NCI-H2107 treated with DMSO at 0.1 percent for 48 hours (cell line): ENCODE results near the gene NVL.
A peak's percentile ranks its signal among the peaks of the same experiment; 100 is the strongest.
"Not testable (repeated sequence)": the region's sequence is repeated elsewhere in the genome, so short reads cannot be mapped to it uniquely, and the experiment has no call there.

Source experiments
- DNase-seq: peaks from one replicate; lab custom pipeline; 2025; ENCODE audit not compliant: unreplicated experiment; lab: John Stamatoyannopoulos, UW

The NVL gene

DNA sequence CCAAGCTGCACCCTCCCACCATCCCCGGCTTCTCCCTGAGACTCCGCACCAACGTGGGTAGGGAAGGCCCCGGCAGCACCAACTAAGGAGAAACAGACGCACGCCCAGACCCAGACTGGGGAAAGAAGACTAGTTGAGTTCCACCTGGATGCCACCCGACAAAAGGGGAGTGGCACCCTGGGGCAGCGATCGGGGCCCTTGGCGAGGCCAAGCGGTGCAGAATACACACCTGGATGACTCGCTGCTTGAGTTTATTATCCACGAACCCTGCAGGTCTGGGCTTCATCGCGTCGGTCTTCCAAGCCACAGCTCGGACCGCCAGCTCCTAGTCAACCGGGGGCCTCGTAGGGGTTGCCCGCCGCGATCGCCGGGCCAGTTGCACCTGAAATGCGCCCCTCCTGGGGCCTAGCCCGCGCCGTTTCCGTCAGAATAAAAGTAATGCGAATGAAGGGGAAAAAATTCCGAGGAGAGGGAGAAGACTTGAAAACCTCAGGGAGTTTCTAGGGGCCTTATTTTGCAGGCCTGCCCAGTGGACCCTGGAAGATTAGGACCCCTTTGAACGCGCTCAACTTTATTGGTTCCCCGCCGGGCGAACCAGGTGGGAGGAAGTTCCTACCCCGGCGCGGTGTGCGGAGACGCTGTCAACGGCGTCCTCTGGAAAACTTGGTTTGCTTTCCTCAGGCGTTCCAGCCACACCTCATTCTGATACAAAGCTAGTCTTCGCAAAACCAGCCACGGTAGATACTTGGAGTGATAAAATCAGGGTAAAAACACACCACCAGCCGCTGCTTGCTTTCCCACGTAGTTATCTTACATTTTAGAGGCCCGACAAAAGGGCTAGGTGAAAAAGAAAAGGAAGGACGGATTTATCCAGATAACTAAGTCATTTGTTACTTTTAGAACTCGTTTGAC lies at the start of gene NVL:
TSS of gene NVL (minus strand) at position 331 of the 912 bp plus-strand sequence. CDS start at position 286, 45 bp downstream.
- peak; percentile 81 for DNase-seq

DNA sequence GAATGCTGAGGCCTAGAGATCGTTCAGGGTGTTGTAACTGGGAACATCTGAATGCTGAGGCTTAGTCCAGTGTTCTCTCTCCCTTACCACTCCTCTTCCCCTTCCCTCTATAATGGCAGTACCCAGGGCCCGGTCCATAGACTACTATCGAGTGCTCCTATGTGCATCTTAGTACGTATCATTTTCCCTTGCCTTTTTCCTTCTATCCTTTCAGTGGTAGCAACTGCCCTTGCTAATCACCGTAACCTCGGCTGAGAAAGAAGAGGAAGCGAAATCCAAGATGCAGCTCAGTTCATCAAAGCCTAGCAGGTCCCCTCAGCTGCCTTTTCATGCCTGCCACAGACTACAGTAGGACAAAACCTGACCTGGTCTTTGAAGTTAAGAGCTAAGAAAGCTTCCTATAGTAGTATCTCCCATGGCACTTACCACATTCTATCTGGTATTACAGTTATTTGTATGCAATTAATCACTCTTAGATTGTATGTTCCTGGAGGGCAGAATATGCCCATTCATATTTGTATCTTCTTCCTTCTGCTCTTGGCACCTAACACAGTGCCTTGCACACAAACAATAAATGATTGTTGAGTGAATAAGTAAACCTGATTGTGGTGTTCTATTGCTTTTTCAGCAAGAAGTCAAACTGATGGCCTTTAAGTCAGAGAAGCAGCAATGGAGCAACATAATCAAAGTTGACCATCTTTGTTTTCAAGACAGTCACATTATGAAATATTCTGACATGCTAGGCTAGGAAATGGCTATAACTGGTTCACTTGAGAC lies 49.1 kb upstream of the NVL start:
- DNase-seq: no peak

DNA sequence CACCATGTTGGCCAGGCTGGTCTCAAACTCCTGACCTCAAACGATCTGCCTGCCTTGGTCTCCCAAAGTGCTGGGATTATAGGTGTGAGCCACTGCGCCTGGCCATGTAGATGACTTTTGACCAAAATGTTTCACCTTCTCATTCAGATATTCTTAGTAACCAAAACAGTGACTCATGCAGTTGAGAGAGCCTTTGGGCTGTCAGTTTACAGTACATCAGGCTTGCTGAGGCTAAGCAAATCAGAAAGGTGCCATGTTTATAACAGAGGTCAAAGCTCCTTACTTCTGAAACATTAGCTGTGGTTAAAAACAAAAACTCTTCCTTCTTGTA lies 47.7 kb upstream of the NVL start:
- no peak for DNase-seq

DNA sequence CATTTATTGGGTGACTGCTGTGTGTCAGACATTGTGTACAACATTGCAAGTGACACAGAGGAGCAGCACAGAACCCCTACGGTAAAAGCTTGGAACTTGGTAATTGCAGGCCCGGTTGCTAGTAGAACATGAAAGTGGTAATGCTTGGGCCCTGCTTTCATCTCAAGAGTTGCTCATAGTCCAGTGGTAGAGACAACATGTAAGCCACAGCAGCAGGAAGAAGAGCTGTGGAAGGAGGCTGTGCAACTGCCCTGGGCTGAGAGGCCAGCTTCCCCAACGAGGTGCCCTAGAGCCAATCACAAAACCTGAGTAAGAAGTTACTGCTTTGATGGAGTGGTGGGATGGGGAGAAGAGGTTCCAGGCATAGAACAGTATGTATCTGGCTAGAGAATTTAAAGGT lies 45.1 kb upstream of the NVL start:
- DNase-seq: no peak

DNA sequence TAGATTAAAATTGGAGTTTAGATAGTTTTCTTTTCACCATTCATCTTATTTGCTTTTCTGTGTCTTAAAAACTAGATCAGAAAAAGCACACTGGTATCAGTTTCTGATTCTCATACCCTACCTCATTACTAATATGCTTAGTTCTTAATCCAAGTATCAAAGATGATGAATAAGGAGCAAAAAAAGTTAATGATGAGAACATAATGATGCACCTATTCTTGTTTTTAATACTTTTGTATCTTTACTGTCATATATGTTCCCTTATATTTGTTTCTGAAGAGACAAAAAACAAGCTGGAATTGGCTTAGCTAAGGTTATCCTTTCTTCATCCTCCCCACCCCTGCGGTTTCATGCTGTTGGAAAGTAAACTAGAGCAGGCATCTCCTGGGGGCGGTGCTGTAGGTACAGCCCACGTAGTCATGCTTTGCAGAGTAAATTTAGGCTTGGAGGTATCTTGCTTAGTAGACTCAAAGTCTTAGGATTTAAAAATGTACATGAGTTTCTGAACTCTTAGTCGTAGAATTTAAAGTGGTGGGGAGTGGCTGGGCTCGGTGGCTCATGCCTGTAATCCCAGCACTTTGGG lies 43.1 kb upstream of the NVL start:
- DNase-seq: no peak

DNA sequence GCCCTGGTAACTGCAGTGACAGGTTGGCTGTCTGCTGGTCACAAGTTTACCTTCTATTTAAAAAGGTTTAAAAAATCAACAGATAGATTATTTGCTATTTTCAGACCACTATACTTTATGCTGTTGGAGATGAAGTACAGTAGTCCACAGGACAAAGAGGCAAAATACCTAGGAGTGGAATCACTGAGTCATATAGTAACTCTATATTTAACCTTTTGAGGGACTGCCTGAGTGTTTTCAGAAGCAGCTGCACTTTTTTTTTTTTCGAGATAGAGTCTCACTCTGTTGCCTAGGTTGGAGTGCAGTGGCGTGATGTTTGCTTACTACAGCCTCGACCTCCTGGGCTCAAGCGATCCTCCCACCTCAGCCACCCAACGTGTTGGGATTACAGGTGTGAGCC lies 38.4 kb upstream of the NVL start:
- no peak for DNase-seq

DNA sequence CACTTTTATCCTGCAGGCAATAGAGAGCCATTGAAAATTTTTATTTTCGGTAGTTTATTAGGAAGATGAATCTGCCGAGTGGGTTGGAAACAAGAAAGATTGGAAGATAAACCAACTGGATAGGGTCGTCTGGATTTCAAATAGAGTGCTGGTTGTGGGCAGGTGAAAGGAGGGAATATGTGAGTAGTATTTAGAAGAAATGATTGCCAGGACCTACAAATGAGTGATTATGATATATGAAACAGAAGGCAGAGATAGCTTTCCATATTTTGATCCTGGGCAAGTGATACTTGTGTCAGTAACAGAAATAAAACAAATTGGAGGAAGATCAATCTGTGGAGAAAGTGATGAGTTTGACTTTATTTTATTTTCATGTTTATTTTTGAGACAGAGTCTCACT lies 29.2 kb upstream of the NVL start:
- no peak for DNase-seq

DNA sequence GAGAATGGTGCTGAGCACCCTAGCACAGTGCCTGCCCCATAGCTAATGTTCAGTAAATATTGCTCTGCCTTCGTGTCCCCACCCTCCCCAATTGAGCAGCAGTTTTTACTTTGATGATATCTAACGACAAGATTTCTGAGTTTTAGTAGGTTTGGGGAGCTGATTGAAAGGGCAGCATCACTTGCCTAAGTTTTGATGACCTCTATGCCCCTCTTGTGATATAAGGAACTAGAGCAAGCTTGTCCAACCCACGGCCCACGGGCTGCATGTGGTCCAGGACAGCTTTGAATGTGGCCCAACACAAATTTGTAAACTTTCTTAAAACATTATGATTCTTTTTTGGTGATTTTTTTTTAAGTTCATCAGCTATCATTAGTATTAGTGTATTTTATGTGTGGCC lies 28.3 kb upstream of the NVL start:
- no peak for DNase-seq

DNA sequence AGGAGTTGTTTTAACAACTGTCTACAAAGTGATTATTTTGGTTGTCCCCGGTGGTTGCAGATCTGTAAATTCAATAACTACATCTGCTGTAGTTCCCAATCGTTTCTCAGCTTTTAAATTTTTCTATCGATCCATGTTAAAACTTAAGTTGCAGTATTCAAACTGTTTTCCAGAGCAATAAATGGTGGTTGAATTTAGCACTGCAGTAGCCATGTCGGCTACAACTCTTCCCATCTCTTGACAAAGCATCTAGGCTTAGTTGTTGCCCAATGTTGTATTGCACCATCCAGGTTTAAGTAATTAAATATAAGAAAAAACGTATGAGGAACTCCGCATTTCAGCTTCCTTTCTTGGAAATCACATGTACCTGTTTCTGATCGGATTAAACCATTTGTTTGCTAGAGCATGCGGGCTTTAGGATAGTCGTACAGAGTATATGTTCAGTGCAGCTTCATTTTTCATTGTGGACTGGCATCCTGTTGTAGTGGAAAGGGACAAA lies 27.7 kb upstream of the NVL start:
- no peak for DNase-seq

DNA sequence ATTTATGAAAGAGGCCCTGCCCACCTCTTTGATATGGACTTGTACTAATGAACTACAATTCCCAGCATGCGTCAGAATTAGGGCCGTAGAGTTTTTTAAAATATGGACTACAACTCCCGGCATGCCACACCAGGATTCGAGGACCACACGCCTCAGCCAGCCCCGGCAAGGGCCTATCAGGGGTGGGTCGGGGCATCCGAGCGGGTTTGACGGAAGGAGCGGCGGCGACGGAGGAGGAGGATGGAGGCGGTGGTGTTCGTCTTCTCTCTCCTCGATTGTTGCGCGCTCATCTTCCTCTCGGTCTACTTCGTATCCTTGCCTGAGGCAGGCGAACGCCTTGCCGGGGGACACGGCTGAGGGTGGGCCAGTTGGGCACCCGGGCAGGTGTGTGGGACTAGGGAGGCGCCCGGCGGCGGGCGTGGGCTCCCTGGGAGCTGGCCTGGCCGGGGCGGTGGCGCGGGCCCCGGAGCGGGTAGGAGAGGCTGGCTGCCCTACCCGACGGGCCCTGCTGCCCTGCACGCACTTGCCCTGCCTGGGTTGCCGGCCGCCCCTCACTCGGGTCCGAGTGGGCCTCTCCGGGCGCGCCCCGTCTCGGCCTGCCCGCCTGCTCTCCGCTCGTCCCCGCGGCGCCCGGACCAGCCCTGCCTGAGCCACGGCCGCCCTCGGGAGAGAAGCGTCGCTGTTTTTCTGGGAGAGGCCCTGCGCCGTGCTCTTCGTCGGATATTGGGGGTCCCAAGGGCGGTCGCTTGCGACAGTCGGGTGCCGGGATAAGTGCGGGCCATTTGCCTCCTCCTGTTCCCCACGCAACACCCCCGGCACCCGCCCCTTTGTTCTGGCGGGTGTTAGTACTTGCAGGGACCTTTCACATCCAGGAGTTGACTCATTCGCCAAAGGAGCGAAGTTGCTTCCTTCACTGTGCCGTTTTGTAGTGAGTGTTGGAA lies 27.0 kb upstream of the NVL start, which contains the start of gene CNIH4:
TSS of gene CNIH4 (plus strand) at position 195 of the 941 bp plus-strand sequence. CDS start at position 241, 46 bp downstream.
- peak; percentile 89 for DNase-seq

DNA sequence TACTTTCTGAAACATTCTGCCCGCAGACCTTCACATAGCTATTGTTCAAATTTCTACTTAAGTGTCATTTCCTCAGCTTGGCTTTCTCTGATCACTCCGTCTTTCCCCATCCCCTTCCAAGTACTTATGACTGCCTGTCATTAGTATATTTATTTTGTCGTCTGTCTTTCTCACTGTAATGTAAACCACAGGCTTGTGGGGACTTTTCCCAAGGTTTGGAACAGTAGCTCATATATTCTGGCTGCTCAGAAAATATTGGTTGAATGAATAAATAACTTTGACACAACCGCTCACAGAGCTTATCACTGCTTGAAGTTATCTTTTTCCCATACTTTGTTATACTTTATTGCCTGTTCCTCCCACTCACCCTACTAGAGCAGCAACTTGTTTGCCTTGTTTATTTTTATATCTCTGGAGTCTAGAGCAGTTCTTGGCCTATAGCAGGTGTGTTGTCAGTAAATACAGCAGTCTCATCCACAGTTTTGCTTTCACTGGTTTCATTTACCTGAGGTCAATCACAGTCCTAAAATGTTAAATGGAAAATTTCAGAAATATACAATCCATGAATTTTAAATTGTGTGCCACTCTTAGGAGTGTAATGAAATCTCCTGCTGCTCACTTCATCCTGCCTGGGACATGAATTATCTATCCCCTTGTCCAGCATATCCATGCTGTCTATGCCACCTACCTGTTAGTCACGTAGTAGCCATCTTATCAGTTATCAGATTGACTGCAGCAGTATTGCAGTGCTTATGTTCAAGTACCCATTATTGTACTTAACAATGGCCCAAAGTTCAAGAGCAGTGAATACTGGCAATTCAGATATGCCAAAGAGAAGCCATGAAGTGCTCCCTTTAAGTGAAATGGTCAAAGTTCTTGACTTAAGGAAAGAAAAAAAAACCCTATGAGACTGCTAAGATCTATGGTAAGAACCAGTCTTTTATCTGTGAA lies 24.3 kb upstream of the NVL start:
- no peak for DNase-seq

DNA sequence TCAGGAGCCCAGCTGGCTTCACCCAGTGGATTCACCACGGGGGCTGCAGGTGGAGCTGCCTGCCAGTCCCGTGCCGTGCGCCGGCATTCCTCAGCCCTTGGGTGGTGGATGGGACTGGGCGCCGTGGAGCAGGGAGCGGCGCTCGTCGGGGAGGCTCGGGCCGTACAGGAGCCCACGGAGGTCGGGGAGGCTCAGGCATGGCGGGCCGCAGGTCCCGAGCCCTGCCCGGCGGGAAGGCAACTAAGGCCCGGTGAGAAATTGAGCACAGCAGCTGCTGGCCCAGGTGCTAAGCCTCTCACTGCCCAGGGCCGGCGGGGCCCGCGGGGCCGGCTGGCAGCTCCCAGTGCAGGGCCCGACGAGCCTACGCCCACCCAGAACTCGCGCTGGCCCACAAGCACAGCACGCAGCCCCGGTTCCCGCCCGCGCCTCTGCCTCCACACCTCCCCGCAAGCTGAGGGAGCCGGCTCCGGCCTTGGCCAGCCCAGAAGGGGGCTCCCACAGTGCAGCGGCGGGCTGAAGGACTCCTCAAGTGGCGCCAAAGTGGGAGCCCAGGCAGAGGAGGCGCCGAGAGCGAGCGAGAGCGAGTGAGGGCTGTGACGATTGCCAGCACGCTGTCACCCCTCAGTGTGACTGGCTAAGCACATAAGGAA lies 22.6 kb upstream of the NVL start:
- not testable (repeated sequence) for DNase-seq

DNA sequence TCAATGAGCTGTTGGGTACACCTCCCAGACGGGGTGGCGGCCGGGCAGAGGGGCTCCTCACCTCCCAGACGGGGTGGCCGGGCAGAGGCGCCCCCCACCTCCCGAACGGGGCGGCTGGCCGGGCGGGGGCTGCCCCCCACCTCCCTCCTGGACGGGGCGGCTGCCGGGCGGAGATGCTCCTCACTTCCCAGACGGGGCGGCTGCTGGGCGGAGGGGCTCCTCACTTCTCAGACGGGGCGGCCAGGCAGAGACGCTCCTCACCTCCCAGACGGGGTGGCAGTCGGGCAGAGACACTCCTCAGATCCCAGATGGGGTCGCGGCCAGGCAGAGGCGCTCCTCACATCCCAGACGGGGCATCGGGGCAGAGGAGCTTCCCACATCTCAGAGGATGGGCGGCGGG lies 19.7 kb upstream of the NVL start:
- DNase-seq: not testable (repeated sequence)

DNA sequence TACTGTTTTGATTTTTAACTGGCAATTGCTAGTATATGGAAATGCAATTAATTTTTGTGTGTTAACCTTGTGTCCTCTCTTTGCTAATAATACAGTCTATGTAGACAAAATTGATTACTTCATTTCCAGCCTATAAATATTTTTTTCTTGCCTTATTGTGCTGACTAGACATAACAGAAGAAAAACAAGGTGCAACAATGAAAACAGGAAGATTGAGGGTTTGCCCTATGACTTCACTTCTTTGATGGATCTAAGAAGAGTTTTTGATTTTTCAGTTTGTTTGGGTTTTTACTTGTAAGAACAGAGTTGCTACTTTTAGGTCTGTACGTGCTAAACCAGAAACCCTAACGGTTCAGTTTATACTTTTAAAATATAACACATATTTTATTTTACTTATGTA lies 18.2 kb upstream of the NVL start:
- no peak for DNase-seq

DNA sequence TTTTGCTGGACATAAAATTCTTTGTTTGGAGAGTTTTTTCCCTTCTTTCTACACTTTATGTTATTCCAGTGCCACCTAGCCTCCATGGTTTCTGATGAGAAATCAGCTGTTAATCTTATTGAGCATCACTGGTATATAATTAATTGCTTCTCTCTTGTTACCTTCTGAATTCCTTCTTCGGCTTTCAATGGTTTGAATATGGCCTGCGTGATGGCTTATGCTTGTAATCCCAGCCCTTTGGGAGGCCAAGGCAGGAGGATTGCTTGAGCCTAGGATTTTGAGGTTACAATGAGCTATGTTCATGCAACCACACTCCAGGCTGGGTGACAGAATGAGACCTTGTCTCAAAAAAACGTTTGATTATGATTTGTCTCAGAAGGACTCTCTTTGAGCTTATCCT lies 13.7 kb upstream of the NVL start:
- no peak for DNase-seq

DNA sequence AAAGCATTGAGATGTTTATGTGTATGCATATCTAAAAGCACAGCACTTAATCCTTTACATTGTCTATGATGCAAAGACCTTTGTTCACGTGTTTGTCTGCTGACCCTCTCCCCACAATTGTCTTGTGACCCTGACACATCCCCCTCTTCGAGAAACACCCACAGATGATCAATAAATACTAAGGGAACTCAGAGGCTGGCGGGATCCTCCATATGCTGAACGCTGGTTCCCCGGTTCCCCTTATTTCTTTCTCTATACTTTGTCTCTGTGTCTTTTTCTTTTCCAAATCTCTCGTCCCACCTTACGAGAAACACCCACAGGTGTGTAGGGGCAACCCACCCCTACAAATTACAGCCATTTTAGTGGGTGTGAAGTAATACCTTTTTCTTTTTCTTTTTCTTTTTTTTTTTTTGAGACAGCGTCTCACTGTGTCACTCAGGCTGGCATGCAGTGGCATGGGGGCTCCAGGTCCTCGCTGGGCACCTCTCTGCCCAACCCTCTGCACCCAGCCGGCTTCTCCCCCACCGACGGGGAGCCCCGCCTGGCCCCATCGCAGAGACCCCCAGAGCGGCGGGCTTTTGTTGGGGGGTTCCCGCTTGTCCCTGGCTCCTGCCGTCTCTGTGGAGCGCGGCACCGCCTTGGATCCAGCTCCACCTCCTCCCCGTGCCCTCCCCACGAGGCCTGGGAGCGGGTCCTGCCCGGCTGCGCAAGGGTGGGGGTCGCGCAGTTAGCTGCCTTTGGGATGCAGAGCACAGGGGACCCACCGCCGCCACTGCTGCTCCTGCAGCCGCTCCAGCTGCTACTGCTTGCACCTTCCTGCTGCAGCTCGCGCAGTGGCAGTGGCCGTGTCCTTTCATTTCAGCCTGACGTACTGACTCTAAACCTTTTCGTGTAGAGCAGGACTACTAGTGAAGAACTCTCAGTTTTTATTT lies 10.7 kb upstream of the NVL start:
- not testable (repeated sequence) for DNase-seq

DNA sequence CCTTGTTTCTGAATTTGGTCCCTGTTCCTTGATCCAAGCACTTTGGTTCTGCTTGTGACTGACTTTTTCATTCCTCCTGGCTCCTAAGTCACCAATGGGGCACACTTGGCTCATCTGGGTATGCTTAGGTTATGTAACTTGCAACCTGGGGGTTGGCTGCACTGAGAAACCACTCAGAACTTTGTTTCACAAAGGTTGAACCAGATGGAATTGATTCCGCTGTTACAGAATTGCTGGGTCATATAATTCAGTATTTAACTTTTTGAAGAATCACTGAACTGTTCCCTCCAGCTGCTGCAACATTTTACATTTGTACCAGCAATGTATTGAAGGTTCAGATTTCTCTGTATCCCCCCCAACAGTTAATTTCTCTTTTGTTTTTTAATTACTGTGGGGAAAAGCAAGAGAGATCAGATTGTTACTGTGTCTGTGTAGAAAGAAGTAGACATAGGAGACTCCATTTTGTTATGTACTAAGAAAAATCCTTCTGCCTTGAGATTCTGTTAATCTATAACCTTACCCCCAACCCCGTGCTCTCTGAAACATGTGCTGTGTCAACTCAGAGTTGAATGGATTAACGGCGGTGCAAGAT lies 9.6 kb upstream of the NVL start:
- no peak for DNase-seq
